GM18951 (cell line): ENCODE measurements around the gene TRAT1.
"Not testable (repeated sequence)": the region's sequence is repeated elsewhere in the genome, so short reads cannot be mapped to it uniquely, and the experiment has no call there.

Experiments used
- POLR2A ChIP-seq: IDR thresholded peaks from 4 replicates; pipeline ENCODE4 v1.6.1; 2011; ENCODE audit warnings: mild to moderate bottlenecking; ENCODE audit not compliant: insufficient read length, insufficient read depth; ENCODE audit errors: extremely low read depth
- in situ Hi-C: fragments of 300-500 bp; cut with MboI; formaldehyde crosslinking; loops from one replicate; pipeline ENCODE4 v1.12.0; 2022; ENCODE audit warnings: low sequenced_read_pairs, mixed read lengths, inconsistent platforms; ENCODE audit not compliant: unreplicated experiment

The TRAT1 gene

GRCh38 chr3:108822123-108822897 is at the start of gene TRAT1:
Gene TRAT1, plus strand, starts transcription at chr3:108822786. Its CDS starts 142 bp downstream, at chr3:108822928.
- in situ Hi-C loops: no loop called here
- TF ChIP-seq POLR2A: no peak

- no peak for TF ChIP-seq POLR2A
- in situ Hi-C loops: no loop called here
Measured at GRCh38 chr3:108775649-108776048, 46.9 kb upstream of the TRAT1 start.

DNA sequence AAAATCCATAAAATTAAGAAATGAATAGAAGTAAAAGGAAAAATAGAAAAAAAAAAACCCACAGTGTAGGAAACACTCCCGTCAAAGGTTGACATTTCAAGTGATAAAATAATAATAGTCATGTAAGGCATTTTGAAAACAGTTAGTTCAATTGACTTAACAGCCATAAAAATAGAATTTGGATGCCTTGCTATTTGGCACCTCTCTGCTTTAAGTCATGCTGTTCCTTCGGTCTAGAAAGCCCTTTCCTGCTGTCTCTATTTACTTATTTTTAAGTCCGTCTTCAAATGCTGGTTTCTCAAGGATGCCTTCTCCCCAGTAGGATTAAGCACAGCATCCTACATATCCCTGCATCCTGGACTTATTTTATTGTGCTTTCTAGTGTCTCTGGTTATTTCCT is 43.1 kb upstream of the TRAT1 start:
- in situ Hi-C loops: no loop called here
- no peak for TF ChIP-seq POLR2A

GRCh38 chr3:108780235-108780634 is 42.4 kb upstream of the TRAT1 start:
- no peak for TF ChIP-seq POLR2A
- in situ Hi-C loops: no loop called here

DNA sequence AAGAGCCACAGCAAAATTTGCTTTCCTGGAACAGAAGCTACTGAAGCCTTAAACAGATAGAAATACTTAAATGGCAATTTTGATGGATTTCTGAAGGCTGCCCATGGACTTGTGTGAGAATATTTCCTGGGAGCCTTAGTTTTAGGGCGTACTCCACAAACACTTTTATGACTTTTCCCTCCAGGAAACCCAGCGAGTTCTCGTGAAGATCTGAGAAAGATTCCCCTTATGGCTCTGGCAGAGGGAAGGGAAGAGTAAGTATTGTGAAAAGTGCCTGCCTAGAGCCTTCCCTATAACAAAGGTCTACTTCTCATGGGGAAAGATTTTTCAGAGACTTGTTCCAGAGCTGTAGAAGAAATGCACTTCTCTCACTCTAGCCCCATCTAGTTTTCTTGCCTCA is 31.1 kb upstream of the TRAT1 start:
- TF ChIP-seq POLR2A: no peak
- in situ Hi-C loops: no loop called here

DNA sequence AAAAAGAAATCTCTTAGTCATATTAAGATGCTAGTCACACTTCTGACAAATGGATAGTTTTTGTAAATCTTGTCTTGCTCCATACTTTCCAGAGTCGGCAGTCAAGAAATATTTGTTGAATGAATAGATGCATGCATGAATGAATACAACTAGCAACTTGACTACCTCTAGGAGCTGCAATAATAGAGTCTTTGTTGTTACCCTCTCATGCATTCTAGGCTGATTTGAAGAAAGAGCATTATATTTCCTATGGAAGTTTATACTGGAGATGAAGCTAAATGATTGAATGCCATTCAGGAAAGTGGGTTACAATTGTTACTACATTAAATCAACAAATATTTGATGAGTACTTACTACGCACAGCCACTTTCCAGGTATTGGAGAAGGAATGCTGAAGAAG is 18.1 kb upstream of the TRAT1 start:
- no peak for TF ChIP-seq POLR2A
- in situ Hi-C loops: no loop called here

DNA sequence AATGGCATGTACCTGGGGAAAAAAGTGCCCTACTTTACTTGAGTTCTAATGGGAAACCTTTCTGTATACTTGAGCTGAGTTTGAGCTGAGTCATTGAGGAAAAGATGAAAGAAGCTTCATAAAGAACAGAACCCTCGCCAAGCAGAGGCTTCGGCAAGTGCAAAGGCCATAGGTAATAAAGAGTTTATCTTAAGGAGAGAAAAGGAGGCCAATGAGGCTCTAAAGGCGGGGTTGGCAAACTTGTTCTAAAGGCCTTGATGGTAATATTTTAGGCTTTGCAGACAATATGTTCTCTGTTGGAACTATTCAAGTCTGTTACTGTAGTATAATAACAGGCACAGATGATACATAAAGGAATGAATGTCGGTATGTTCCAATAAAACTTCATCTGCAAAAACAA is 17.6 kb upstream of the TRAT1 start:
- in situ Hi-C loops: no loop called here
- no peak for TF ChIP-seq POLR2A

DNA sequence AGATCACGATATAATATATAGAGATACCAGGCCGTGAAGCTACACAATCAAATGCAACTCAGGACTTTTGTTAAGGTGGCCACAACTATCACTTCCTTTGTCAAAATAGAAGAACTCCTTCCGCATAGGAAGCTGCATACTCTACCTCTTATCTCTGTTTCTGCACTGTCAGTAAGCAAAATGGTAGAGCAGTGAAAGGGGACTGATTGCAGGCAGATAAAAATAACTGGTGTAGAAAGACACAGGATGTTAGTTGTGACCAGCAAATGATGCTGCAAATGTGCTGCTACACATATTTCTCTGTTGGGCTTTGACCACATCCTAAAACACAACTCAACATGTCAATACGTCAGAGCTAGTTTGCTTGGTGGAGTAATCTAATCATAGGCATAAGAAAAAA is 16.3 kb upstream of the TRAT1 start:
- in situ Hi-C loops: no loop called here

DNA sequence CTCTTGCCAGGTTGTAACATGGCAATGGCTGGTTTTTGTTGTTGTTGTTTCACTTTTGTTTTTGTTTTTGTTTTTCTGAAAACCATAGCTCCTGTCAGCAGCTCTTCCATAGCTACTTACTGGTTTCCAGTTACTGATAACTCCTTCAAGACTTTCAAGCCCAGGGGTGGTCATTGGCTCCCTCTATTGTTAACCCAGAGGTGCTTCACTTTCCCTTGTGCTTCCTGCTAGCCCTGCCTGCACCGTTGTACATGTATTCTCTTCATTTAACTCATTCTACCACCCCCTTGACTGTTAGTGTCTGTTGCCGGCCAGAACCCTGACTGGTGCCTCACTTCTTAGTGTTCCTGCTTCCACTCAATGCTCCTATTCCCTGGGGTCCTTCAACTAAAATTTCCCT is 4.2 kb upstream of the TRAT1 start:
- TF ChIP-seq POLR2A: no peak
- in situ Hi-C loops: no loop called here

More for the DNA sequence above, 16.3 kb upstream of the TRAT1 start:
- no peak for TF ChIP-seq POLR2A

GRCh38 chr3:108820586-108820985 is 2.0 kb upstream of the TRAT1 start:
- no peak for TF ChIP-seq POLR2A
- in situ Hi-C loops: no loop called here

DNA sequence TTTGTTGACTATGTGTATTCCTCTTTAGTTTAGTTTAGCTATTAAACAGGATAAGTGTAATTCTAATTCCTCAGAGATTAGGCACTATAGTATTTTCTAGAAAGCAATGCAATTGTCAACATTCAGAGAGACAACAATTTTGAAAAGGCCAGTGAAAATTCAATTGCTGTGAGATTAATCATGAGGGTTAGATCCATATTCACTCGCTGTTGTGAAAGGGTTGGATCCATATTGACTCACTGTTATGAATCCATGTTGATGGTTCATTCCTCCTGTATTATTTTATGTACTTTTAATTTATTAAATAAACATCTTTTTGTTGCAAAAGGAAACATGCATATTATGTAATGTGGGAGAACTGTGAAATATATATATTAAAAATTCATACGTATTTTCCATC is 641 bp downstream of the TRAT1 start:
- no peak for TF ChIP-seq POLR2A

GRCh38 chr3:108823803-108824202 is 1.2 kb downstream of the TRAT1 start:
- in situ Hi-C loops: not testable (repeated sequence)

More for the DNA sequence above, 641 bp downstream of the TRAT1 start:
- in situ Hi-C loops: no loop called here

DNA sequence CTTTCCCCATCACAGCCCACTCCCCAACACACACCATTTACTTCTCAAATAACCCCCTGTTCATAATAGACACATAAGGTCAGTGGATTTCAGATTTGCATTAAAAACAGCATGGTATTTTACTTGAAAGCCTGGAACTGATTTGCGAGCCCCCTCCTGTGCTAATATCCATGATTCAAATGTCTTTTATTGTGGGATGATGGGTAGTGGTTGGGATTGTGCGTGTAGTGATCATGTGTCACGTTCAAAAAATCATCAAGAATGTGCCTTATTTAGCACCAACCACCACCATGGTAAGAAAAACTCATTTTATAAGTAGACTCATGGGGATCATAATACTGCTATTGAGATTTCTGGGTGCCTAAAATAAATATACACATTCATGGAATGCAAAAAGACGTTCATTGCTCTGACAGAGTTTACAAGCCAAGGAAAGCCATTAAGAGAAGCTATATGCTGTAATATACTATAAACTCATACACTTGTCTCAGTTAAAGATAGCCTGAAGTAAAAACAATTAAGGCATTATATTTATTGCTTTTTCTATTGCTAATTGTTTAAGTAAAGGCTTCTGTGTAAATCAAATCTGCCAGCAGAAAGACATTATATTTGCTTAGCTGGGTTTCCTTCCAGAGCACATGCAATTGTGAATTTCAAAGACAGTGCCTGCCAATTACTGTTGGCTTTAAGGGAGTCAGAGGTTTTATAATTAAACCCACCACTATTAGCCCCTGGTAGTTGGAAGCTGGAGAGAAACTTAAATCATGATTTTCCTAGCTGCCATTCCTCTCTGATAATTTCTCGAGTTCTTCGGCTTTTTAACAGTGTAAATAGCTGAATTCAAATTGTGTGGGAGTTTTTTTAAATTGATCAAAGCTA is 4.0 kb downstream of the TRAT1 start:
- in situ Hi-C loops: no loop called here

GRCh38 chr3:108830381-108830780 is 7.8 kb downstream of the TRAT1 start:
- no peak for TF ChIP-seq POLR2A
- in situ Hi-C loops: no loop called here

More for the DNA sequence above, 4.0 kb downstream of the TRAT1 start:
- TF ChIP-seq POLR2A: no peak

- in situ Hi-C loops: no loop called here
- no peak for TF ChIP-seq POLR2A
Measured at GRCh38 chr3:108830991-108831614, 8.5 kb downstream of the TRAT1 start.
